K562 (cell line): ENCODE results near the gene STX2. TPM values are rescaled to one million over a fixed set of nuclear protein-coding genes. Genes with fewer than 3 reads are reported as not detected.

Experiments
- BCL6 ChIP-seq: fragments of 250-450 bp; sonication (Bioruptor Pico); IDR thresholded peaks from 2 replicates; pipeline ENCODE4 v1.4.0; 2020
- CBFA2T3 ChIP-seq: fragments of 450-650 bp; IDR thresholded peaks from 2 replicates; pipeline ENCODE4 v1.6.1; 2017
- CBX3 ChIP-seq, 2 experiments: IDR thresholded peaks; 1 replicate in 1 of 2; 2 replicates in 1 of 2; pipeline ENCODE4 v1.6.1; 2012; ENCODE audit warnings: inconsistent platforms in 2 of 2, low read length in 2 of 2, borderline replicate concordance in 1 of 2, control low read depth in 1 of 2
- CSDE1 ChIP-seq, 2 experiments: fragments of 450-650 bp; IDR thresholded peaks; 2 replicates each; pipeline ENCODE4 v1.6.1; 2016; ENCODE audit warnings: mild to moderate bottlenecking in 1 of 2
- DPF2 ChIP-seq: fragments of 450-650 bp; IDR thresholded peaks from 2 replicates; pipeline ENCODE4 v1.6.1; 2016
- FOXJ2 ChIP-seq: fragments of 200-800 bp; sonication (Bioruptor generic); IDR thresholded peaks from 2 replicates; pipeline ENCODE4 v1.6.1; 2016; ENCODE audit warnings: missing genetic modification characterization, missing compliant biosample characterization
- GABPA ChIP-seq: fragments of 200-800 bp; sonication (Bioruptor generic); conservative IDR thresholded peaks from 2 replicates; pipeline ENCODE4 v1.6.1; 2016; ENCODE audit warnings: low read depth, missing genetic modification characterization, missing compliant biosample characterization
- GATA2 ChIP-seq: sonication (generic); formaldehyde crosslinking; IDR thresholded peaks from 2 replicates; pipeline ENCODE4 v1.4.0; 2020; ENCODE audit warnings: mild to moderate bottlenecking, missing genetic modification reagents
- GTF2A2 ChIP-seq: IDR thresholded peaks from 2 replicates; pipeline ENCODE4 v1.6.1; 2016; ENCODE audit warnings: mild to moderate bottlenecking, missing genetic modification characterization, missing compliant biosample characterization
- MAZ ChIP-seq, 2 experiments: fragments of 450-650 bp in 1 of 2; sonication (generic) in 1 of 2; formaldehyde crosslinking; IDR thresholded peaks in 1 of 2; conservative IDR thresholded peaks in 1 of 2; 2 replicates each; pipeline versions ENCODE4 v1.4.0 to v1.5.0; 2020; ENCODE audit warnings: mild to moderate bottlenecking in 1 of 2, missing genetic modification reagents in 1 of 2
- MED1 ChIP-seq: sonication (generic); formaldehyde crosslinking; IDR thresholded peaks from 2 replicates; pipeline ENCODE4 v1.8.1; 2023; ENCODE audit warnings: missing genetic modification reagents, borderline replicate concordance
- MEF2D ChIP-seq: conservative IDR thresholded peaks from 2 replicates; pipeline ENCODE4 v1.6.1; 2016; ENCODE audit warnings: low read depth, missing genetic modification characterization, missing compliant biosample characterization
- NCOA4 ChIP-seq: fragments of 450-650 bp; IDR thresholded peaks from 2 replicates; pipeline ENCODE4 v1.6.1; 2018; ENCODE audit warnings: mild to moderate bottlenecking; ENCODE audit not compliant: partially characterized antibody
- SAP30 ChIP-seq: fragments of 200-600 bp; sonication (generic); IDR thresholded peaks from 2 replicates; pipeline ENCODE4 v1.6.1; 2012; ENCODE audit warnings: borderline replicate concordance, low read depth, mild to moderate bottlenecking, moderate library complexity, low read length, control low read depth, inconsistent platforms; ENCODE audit not compliant: insufficient read depth, poor library complexity, severe bottlenecking
- SMARCE1 ChIP-seq: fragments of 450-650 bp; IDR thresholded peaks from 2 replicates; pipeline ENCODE4 v1.7.1; 2016; ENCODE audit warnings: mild to moderate bottlenecking
- STAT5A ChIP-seq: IDR thresholded peaks from 2 replicates; pipeline ENCODE4 v1.6.1; 2012; ENCODE audit warnings: low read length, inconsistent platforms, borderline replicate concordance
- TCF3 ChIP-seq: sonication (generic); formaldehyde crosslinking; IDR thresholded peaks from 2 replicates; pipeline ENCODE4 v1.4.0; 2020; ENCODE audit warnings: mild to moderate bottlenecking, missing genetic modification reagents
- TEAD1 ChIP-seq, 2 experiments: fragments of 450-650 bp in 1 of 2; sonication (generic) in 1 of 2; formaldehyde crosslinking; IDR thresholded peaks; 2 replicates each; pipeline versions ENCODE4 v1.4.0 to v1.8.0; 2020 to 2022; ENCODE audit warnings: mild to moderate bottlenecking in 2 of 2, missing genetic modification reagents in 1 of 2
- polyA plus RNA-seq, 8 experiments: library from polyadenylated mRNA; depleted of rRNA in 4 of 8; stranded (reverse) in 5 of 8; unstranded in 3 of 8; fragments of >200 nt; fragmentation: Nextera tagmentation in 2 of 8; fragmentation: Illumina TruSeq in 1 of 8; extraction: Ambion mirVana in 2 of 8; extraction: Trizol in 1 of 8; gene quantifications; 2 replicates each; pipeline versions ENCODE4 v1.2.1 to v1.2.3, GENCODE V29; 2011 to 2014; ENCODE audit warnings: inconsistent platforms in 1 of 8, missing spikeins in 1 of 8
- total RNA-seq, 7 experiments: library from RNA; depleted of rRNA in 6 of 7; stranded (reverse); fragments of >200 nt in 6 of 7; fragmentation: Illumina TruSeq in 2 of 7; extraction: Trizol in 2 of 7; gene quantifications; 2 replicates each; pipeline versions ENCODE4 v1.2.1 to v1.2.3, GENCODE V29; 2011 to 2021; ENCODE audit warnings: low replicate concordance in 1 of 7
- TF ChIP-seq, protein P1 (sequence below): fragments of 250-450 bp; sonication (Bioruptor Pico); IDR thresholded peaks from 2 replicates; pipeline ENCODE4 v1.8.0; 2022; ENCODE audit warnings: moderate library complexity, mild to moderate bottlenecking, inconsistent platforms
- TF ChIP-seq, protein P2 (sequence below): fragments of 450-650 bp; IDR thresholded peaks from 2 replicates; pipeline ENCODE4 v1.6.1; 2018; ENCODE audit not compliant: partially characterized antibody
- TF ChIP-seq, protein P3 (sequence below): fragments of 450-650 bp; IDR thresholded peaks from 2 replicates; pipeline ENCODE4 v1.6.1; 2018; ENCODE audit warnings: mild to moderate bottlenecking, low read depth; ENCODE audit not compliant: partially characterized antibody
- TF ChIP-seq, protein P4 (sequence below): sonication (generic); formaldehyde crosslinking; IDR thresholded peaks from 2 replicates; pipeline ENCODE4 v1.8.1; 2022; ENCODE audit warnings: missing genetic modification reagents

The STX2 gene
- total and polyA plus RNA-seq, 9 of the 15 experiments (the other 6 are each of a cell fraction or from before 2014, with no cell fraction given): 22.2 to 54.6 (median 30.8) TPM

DNA sequence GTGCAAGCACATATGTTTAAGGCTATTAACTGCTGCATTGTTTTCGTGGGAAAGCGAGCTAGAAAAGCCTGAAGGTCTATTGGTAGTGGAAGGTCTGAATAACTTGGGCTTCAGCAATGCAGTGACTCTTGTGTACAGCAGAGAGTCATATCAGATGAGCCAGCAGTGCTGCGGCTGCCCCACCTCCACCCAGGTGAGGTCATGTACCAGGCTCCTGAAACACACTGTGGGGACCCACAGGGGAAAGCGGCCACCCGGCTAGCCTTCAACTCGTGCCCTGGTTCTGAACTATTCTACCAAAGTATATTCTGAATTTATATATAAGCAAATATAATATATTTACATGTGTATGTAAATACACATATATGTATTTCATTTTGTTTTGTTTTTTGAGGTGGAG is 20.1 kb upstream of the STX2 start (continued):
- TF ChIP-seq CSDE1 (IDR thresholded peaks at IDR 0.05): no peak
- no peak for TF ChIP-seq GTF2A2
- peak; percentile 57; the same call in 1 of the 2 replicates for TF ChIP-seq DPF2
- TF ChIP-seq FOXJ2: no peak
- TF ChIP-seq TEAD1 (CRISPR knock-in tag; IDR thresholded peaks at IDR 0.05): no peak
- no peak for TF ChIP-seq NCOA4
- TF ChIP-seq STAT5A: no peak
- no peak for TF ChIP-seq SAP30
- peak; percentile 58 for TF ChIP-seq CBFA2T3
- TF ChIP-seq TCF3 (CRISPR knock-in tag): peak; percentile 57
- TF ChIP-seq, protein P1, sequence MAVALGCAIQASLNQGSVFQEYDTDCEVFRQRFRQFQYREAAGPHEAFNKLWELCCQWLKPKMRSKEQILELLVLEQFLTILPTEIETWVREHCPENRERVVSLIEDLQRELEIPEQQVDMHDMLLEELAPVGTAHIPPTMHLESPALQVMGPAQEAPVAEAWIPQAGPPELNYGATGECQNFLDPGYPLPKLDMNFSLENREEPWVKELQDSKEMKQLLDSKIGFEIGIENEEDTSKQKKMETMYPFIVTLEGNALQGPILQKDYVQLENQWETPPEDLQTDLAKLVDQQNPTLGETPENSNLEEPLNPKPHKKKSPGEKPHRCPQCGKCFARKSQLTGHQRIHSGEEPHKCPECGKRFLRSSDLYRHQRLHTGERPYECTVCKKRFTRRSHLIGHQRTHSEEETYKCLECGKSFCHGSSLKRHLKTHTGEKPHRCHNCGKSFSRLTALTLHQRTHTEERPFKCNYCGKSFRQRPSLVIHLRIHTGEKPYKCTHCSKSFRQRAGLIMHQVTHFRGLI: no peak
- TF ChIP-seq GATA2 (CRISPR knock-in tag): peak; percentile 54
- TF ChIP-seq CBX3 (IDR thresholded peaks at IDR 0.05; ENCODE audit: borderline replicate concordance in 1 of 2, low read length in 2 of 2): peak in 1 of 2 experiments; percentile 33; a peak in 1 of 3 replicates
- TF ChIP-seq MEF2D (tag): no peak
- peak; percentile 47 for TF ChIP-seq SMARCE1
- TF ChIP-seq MED1: no peak
- TF ChIP-seq, protein P2, sequence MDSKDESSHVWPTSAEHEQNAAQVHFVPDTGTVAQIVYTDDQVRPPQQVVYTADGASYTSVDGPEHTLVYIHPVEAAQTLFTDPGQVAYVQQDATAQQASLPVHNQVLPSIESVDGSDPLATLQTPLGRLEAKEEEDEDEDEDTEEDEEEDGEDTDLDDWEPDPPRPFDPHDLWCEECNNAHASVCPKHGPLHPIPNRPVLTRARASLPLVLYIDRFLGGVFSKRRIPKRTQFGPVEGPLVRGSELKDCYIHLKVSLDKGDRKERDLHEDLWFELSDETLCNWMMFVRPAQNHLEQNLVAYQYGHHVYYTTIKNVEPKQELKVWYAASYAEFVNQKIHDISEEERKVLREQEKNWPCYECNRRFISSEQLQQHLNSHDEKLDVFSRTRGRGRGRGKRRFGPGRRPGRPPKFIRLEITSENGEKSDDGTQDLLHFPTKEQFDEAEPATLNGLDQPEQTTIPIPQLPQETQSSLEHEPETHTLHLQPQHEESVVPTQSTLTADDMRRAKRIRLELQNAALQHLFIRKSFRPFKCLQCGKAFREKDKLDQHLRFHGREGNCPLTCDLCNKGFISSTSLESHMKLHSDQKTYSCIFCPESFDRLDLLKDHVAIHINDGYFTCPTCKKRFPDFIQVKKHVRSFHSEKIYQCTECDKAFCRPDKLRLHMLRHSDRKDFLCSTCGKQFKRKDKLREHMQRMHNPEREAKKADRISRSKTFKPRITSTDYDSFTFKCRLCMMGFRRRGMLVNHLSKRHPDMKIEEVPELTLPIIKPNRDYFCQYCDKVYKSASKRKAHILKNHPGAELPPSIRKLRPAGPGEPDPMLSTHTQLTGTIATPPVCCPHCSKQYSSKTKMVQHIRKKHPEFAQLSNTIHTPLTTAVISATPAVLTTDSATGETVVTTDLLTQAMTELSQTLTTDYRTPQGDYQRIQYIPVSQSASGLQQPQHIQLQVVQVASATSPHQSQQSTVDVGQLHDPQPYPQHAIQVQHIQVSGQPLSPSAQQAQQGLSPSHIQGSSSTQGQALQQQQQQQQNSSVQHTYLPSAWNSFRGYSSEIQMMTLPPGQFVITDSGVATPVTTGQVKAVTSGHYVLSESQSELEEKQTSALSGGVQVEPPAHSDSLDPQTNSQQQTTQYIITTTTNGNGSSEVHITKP: peak; percentile 85
- TF ChIP-seq, protein P3, sequence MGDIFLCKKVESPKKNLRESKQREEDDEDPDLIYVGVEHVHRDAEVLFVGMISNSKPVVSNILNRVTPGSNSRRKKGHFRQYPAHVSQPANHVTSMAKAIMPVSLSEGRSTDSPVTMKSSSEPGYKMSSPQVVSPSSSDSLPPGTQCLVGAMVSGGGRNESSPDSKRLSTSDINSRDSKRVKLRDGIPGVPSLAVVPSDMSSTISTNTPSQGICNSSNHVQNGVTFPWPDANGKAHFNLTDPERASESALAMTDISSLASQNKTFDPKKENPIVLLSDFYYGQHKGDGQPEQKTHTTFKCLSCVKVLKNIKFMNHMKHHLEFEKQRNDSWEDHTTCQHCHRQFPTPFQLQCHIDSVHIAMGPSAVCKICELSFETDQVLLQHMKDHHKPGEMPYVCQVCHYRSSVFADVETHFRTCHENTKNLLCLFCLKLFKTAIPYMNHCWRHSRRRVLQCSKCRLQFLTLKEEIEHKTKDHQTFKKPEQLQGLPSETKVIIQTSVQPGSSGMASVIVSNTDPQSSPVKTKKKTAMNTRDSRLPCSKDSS: no peak
- TF ChIP-seq MAZ (CRISPR knock-in tag; conservative IDR thresholded peaks at IDR 0.05 in 1 of 2, IDR thresholded peaks at IDR 0.05 in 1 of 2): no peak
- TF ChIP-seq GABPA (tag): no peak
- TF ChIP-seq, protein P4, sequence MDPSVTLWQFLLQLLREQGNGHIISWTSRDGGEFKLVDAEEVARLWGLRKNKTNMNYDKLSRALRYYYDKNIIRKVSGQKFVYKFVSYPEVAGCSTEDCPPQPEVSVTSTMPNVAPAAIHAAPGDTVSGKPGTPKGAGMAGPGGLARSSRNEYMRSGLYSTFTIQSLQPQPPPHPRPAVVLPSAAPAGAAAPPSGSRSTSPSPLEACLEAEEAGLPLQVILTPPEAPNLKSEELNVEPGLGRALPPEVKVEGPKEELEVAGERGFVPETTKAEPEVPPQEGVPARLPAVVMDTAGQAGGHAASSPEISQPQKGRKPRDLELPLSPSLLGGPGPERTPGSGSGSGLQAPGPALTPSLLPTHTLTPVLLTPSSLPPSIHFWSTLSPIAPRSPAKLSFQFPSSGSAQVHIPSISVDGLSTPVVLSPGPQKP (CRISPR knock-in tag): no peak
- no peak for TF ChIP-seq BCL6 (CRISPR knock-in tag)
